ENCODE measurements around the gene TKTL1. TPM values are rescaled to one million over a fixed set of nuclear protein-coding genes. Genes with fewer than 3 reads are reported as not detected.

The TKTL1 gene
- total RNA-seq, 1 donor from 2014 or later = 0.20 TPM

DNA sequence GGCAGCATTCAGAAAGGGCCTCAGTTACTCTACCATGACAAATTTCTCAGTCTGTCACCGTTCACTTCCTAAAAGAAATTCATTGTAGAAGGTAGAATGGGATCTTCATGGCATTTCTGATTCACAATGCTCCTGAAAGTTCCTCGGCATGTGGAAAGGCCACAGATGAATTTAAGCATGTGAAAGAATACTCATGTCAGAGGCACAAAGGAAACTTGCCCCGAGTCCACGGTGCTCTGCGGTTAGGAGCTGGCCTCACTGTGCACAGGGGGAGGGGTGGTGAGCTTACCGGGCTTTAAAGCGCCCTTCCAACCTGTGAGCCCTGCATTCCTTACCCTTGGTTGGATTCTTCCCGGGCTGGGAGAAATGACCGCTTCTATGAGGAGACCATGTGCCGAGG, 9.3 kb downstream of the TKTL1 start:
- Mint-ChIP-seq H3K36me3 (no peaks in the 10 kb centered on the region), H3K27me3 (ENCODE audit: low read depth) (no peaks in the 10 kb centered on the region), H3K4me3 (no peak overlapping the region), H3K4me1 (peaks cover 5% of the 10 kb centered on the region), H3K27ac (no peak overlapping the region), H3K9me3 (peaks cover 22% of the 10 kb centered on the region)
- no peak for DNase-seq (ENCODE audit: low spot score in 2 of 2, unreplicated experiment in 2 of 2)
- TF ChIP-seq, protein P1, sequence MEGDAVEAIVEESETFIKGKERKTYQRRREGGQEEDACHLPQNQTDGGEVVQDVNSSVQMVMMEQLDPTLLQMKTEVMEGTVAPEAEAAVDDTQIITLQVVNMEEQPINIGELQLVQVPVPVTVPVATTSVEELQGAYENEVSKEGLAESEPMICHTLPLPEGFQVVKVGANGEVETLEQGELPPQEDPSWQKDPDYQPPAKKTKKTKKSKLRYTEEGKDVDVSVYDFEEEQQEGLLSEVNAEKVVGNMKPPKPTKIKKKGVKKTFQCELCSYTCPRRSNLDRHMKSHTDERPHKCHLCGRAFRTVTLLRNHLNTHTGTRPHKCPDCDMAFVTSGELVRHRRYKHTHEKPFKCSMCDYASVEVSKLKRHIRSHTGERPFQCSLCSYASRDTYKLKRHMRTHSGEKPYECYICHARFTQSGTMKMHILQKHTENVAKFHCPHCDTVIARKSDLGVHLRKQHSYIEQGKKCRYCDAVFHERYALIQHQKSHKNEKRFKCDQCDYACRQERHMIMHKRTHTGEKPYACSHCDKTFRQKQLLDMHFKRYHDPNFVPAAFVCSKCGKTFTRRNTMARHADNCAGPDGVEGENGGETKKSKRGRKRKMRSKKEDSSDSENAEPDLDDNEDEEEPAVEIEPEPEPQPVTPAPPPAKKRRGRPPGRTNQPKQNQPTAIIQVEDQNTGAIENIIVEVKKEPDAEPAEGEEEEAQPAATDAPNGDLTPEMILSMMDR (IDR thresholded peaks at IDR 0.05; ENCODE audit: unreplicated experiment) = no peak

DNA sequence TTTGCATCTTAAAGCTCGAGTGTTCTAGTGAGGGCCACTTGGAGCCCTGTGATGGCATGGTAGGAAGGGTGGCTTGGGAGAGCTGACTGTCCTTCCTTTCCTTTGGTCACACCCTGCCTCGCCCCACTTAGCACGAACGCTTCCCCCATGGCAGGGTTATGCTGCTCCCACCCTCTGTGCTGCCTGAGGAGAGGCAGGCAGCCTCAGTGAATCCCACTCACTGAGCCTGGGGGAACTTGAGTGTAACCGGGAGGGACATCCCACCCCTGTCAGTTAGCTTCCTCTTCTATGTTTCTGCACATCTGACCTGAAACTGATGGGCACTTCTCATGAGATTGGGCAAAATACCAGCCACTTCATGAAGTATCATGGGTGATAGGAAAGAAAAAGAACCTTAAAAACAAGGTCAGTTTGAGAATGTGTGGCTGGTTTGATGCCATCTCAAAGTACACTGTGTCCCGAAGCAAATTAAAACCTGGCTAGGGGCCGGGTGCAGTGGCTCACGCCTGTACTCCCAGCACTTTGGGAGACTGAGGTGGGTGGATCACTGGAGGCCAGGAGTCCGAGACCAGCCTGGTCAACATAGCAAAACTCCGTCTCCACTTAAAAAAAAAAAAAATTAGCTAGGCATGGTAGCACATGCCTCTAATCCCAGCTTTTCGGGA, 10.1 kb downstream of the TKTL1 start:
- no peaks in the 10 kb centered on the region for H3K27me3 Mint-ChIP-seq (ENCODE audit: low read depth)
- TF ChIP-seq, protein P1 (IDR thresholded peaks at IDR 0.05; ENCODE audit: unreplicated experiment) = no peak
- peaks cover 18% of the 10 kb centered on the region for H3K9me3 Mint-ChIP-seq
- no peaks in the 10 kb centered on the region for H3K36me3 Mint-ChIP-seq
- DNase-seq (ENCODE audit: low spot score in 2 of 2, unreplicated experiment in 2 of 2) = no peak
- peaks cover 5% of the 10 kb centered on the region for H3K4me1 Mint-ChIP-seq
- H3K27ac Mint-ChIP-seq = no peak overlapping the region
- no peak overlapping the region for H3K4me3 Mint-ChIP-seq

DNA sequence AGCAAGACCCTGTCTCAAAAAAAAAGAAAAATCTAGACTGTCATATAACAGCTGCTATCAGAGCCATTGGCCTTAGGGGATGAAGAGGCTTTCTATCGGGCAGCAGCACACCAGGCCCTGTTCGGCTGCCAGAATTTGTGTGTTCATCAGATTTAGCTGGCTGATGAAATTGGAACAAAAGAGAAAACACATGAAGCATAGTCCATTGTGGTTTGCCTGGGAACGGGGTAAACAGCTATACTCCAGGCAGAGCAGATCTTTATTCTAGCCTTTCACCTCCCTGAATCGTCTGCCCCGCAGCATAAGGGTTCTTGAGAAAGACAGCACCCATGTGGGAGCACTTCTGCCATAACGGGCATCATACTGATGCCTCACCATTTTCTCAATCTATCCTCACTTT, 11.6 kb downstream of the TKTL1 start:
- H3K4me1 Mint-ChIP-seq = peaks cover 5% of the 10 kb centered on the region
- TF ChIP-seq, protein P1 (IDR thresholded peaks at IDR 0.05; ENCODE audit: unreplicated experiment) = no peak
- no peaks in the 10 kb centered on the region for H3K27me3 Mint-ChIP-seq (ENCODE audit: low read depth)
- no peaks in the 10 kb centered on the region for H3K36me3 Mint-ChIP-seq
- no peak overlapping the region for H3K4me3 Mint-ChIP-seq
- H3K9me3 Mint-ChIP-seq = peaks cover 26% of the 10 kb centered on the region
- no peak overlapping the region for H3K27ac Mint-ChIP-seq
- DNase-seq (ENCODE audit: low spot score in 2 of 2, unreplicated experiment in 2 of 2) = no peak

DNA sequence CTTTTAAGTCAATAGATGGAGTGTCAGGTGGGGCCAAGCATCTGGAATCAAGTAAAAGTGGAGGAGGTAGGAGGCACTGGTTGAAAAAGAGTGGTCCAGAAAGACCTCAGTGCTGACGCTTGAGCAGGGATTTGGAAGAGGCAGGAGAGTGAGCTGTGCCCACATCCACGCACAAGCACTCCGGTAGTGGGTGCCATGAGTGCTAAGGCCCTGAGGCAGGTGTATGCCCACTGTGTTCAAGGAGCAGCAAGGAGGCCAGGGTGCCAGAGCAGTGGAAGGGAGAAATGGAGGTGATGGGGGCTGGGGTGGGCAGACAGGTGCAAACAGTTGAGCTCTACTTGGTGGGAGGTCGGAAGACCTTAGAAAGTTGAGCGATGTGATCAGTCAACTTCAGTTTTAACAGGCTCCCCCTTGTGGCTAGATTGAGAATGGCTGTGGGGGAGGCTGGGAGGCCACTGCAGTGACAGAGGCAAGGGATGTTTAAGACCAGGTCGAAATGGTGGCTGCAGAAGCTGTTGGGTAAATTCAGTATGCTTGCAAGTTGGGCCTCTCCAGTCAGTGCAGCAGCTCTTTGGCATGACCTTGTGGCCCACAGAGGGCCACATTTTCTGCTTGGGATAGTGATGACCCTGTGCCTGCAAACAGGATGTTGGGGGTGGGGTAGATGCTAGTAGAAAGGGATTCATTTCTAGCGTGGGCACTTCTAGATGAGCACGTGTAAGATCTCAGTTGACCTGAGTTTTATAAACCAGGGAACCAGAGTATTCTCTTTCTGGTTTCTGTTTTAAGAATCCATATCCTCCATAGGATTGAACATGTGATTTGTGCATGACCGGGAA, 12.7 kb downstream of the TKTL1 start:
- DNase-seq (ENCODE audit: low spot score in 2 of 2, unreplicated experiment in 2 of 2) = peak in 1 of 2 experiments; percentile 53
- TF ChIP-seq, protein P1 (IDR thresholded peaks at IDR 0.05; ENCODE audit: unreplicated experiment) = peak; percentile 69
- Mint-ChIP-seq H3K4me3 (no peak overlapping the region), H3K36me3 (no peaks in the 10 kb centered on the region), H3K4me1 (peaks cover 5% of the 10 kb centered on the region), H3K27ac (no peak overlapping the region), H3K9me3 (peaks cover 23% of the 10 kb centered on the region), H3K27me3 (ENCODE audit: low read depth) (no peaks in the 10 kb centered on the region)

GRCh38 chrX:154309041-154309775, 13.6 kb downstream of the TKTL1 start:
- H3K36me3 Mint-ChIP-seq = no peaks in the 10 kb centered on the region
- peaks cover 21% of the 10 kb centered on the region for H3K9me3 Mint-ChIP-seq
- DNase-seq (ENCODE audit: low spot score in 2 of 2, unreplicated experiment in 2 of 2) = no peak
- H3K4me1 Mint-ChIP-seq = no peaks in the 10 kb centered on the region
- H3K27me3 Mint-ChIP-seq (ENCODE audit: low read depth) = no peaks in the 10 kb centered on the region
- H3K4me3 Mint-ChIP-seq = no peak overlapping the region
- H3K27ac Mint-ChIP-seq = no peak overlapping the region
- TF ChIP-seq, protein P1 (IDR thresholded peaks at IDR 0.05; ENCODE audit: unreplicated experiment) = no peak
